NCI-H748 (cell line): ENCODE measurements around the gene ARHGEF4.
"Not testable (repeated sequence)": the region's sequence is repeated elsewhere in the genome, so short reads cannot be mapped to it uniquely, and the experiment has no call there.

ENCODE experiments used
- DNase-seq: peaks from one replicate; lab custom pipeline; 2025; ENCODE audit not compliant: unreplicated experiment; lab: John Stamatoyannopoulos, UW

The ARHGEF4 gene

GRCh38 chr2:130883496-130883895 is 46.8 kb downstream of the ARHGEF4 start:
- no peak for DNase-seq

DNA sequence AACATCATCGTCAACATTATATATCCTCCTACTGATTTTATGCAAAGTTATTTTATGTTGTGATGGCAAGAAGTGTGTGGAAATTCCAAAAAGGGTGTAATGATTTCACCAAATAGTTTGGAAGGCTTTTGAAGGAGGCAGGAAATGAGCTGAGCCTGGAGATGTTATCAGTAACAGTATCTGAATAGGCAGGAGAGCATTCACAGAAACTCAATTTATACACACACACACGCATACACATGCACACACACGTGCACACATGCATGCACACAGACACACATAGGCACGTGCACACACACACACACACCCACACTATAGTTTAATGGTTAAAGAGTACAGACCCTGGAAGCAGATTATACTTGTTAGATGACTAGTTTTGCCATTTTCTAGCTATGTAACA is 47.3 kb downstream of the ARHGEF4 start:
- DNase-seq: no peak

DNA sequence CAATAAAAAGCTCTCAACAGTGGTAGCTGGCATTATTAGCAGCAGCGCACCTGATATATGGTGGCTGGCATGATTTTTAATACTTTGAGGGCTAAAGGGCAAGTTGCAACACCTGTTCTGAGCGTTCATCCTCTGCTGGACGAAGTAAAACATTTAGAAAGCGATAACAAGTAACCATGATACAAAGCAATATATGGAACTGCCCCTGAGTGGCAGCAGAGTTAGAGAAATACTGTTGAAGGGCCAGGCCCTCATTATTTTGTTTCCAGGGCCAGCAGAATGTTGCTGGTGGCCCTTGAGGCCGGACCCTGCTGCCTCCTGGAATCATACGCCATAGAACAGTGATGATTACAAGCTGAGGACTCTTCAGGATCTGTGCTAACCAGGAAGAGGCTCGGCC is 47.8 kb downstream of the ARHGEF4 start:
- no peak for DNase-seq

DNA sequence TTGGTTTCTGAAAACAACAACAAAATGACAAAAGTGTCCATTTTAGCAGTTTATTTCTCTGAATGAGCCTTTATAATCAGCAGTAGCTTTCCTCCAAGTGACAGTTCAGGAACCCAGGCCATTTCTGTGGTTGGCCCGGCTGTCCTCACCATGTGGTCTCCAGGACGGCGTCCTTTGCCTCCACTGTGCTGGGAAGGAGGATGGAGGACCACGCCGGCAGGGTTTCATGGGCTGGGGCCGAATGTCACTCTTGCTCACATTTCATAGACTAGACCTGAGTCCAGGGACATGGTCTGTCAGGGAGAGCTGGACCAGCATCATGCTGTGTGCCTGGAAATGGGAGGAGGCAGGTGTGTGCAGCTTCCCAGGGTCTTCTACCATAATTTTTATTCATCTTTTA is 50.9 kb downstream of the ARHGEF4 start:
- DNase-seq: no peak

GRCh38 chr2:130890941-130891669 is 54.4 kb downstream of the ARHGEF4 start:
- no peak for DNase-seq

- no peak for DNase-seq
Measured at GRCh38 chr2:130891966-130892365, 55.3 kb downstream of the ARHGEF4 start.

GRCh38 chr2:130892793-130893785 is 56.4 kb downstream of the ARHGEF4 start:
- DNase-seq: no peak

GRCh38 chr2:130894326-130894942 is 57.7 kb downstream of the ARHGEF4 start:
- DNase-seq: no peak

- DNase-seq: no peak
Measured at GRCh38 chr2:130896813-130897212, 60.1 kb downstream of the ARHGEF4 start.

GRCh38 chr2:130898553-130898952 is 61.8 kb downstream of the ARHGEF4 start:
- DNase-seq: no peak

- no peak for DNase-seq
Measured at GRCh38 chr2:130899306-130899705, 62.6 kb downstream of the ARHGEF4 start.

DNA sequence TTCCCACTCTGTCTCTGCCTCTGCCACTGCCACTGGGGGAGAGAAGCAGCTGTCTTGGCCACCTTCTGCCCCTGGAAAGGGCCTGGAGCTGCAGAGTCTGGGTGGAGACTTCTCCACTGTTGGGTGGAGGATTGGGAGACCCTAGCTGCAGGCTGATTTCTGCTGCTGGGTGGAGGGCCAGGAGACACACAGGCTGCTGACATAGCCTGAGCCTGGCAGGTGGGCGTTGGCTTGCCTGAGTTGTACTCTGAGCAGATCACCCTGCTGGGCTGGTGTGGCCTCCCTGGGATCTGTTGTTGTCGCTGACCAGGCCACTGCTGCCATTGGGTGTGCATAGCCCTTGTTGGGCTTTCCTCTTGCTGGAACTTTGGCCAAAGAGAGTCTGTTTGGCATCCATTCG is 64.3 kb downstream of the ARHGEF4 start:
- DNase-seq: no peak

GRCh38 chr2:130901626-130902025 is 64.9 kb downstream of the ARHGEF4 start:
- DNase-seq: not testable (repeated sequence)

DNA sequence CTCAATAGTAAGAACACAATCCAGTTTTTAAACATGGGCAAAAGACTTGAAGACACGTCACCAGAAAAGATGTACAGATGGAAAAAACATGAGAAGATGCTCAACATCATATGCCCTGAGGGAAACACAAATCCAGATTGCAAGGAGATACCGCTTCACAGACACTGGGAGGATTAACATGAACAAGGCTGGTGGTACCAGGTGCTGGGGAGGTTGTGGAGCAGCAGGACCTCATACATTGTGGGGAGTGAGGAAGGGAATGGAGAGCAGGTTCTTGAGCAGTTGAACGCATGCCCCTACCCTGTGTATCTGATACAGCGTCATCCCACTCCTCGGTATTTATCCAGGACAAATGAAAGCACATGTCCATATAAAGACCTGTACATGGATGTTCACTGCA is 72.1 kb downstream of the ARHGEF4 start:
- no peak for DNase-seq

GRCh38 chr2:130910931-130911330 is 74.2 kb downstream of the ARHGEF4 start:
- DNase-seq: no peak

DNA sequence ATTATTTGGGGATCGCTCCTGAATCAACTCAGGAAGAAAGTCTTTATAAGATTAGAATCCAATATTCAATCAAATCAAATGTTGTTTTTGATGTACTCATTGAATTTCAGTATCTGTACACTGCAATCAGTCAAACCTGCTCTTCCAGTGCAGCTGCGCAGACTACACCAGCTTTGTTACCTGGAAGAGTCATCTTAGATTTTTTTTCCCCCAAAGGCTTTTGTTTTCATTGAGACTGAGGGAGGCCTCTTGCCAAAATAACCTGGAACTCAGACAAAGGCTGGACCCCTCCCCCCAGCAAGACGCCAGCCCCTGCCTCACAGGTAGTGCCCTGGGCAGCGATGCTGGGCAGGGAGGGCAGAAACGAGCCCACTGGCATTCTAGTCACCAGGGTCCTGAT is 74.8 kb downstream of the ARHGEF4 start:
- no peak for DNase-seq

GRCh38 chr2:130911996-130912395 is 75.3 kb downstream of the ARHGEF4 start:
- no peak for DNase-seq

DNA sequence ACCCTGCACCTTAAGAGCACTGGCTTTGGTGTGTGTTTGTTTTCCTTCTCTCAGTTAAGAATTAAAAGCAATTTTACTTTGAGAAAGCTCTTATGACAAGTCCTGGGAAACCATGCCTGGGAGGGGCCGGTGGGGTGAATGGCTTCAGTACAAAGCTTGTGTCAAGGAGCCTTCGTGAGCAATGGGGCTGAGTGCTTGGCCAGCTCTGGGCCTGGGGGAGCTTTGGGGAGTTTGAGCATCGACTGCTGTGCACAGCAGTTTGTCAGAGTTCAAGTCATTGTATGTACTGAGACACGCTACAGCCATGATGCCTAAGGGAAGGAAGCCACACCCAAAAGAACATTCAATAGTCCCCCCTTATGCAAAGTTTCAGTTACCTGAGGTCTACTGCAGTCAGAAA is 75.8 kb downstream of the ARHGEF4 start:
- DNase-seq: no peak

GRCh38 chr2:130913891-130914290 is 77.2 kb downstream of the ARHGEF4 start:
- no peak for DNase-seq

GRCh38 chr2:130915149-130915548 is 78.4 kb downstream of the ARHGEF4 start:
- DNase-seq: no peak

GRCh38 chr2:130915595-130916437 is 79.1 kb downstream of the ARHGEF4 start:
- DNase-seq: no peak
